AG04449 (cell line): Measurements from ENCODE around the gene IL20.

ENCODE experiments used
- CTCF ChIA-PET: fragments of 350-600 bp; formaldehyde crosslinking; extraction: SDS; loops from one replicate; lab custom pipeline; 2021; ENCODE audit warnings: antibody characterized with exemption; lab: Yijun Ruan, JAX
- POLR2A ChIA-PET: fragments of 400-600, 350-600 bp; formaldehyde crosslinking; extraction: SDS; loops from one replicate; lab custom pipeline; 2020; ENCODE audit warnings: antibody characterized with exemption, inconsistent platforms; lab: Yijun Ruan, JAX
- DNase-seq: peaks from one replicate; pipeline ENCODE4 v3.0.0-alpha.2; 2010; ENCODE audit warnings: low read depth, low spot score
- H3K4me3 ChIP-seq: 2 replicates; pipeline ENCODE4 v1.5.1; 2011; ENCODE audit warnings: low read depth, mild to moderate bottlenecking, control low read depth, low read length
- TF ChIP-seq, protein P1 (sequence below): IDR thresholded peaks from one replicate; pipeline ENCODE4 v1.5.1; 2011; ENCODE audit warnings: mild to moderate bottlenecking, moderate library complexity, low read length, control low read depth, inconsistent platforms; ENCODE audit not compliant: insufficient read depth; ENCODE audit errors: missing control alignments

Gene IL20

DNA sequence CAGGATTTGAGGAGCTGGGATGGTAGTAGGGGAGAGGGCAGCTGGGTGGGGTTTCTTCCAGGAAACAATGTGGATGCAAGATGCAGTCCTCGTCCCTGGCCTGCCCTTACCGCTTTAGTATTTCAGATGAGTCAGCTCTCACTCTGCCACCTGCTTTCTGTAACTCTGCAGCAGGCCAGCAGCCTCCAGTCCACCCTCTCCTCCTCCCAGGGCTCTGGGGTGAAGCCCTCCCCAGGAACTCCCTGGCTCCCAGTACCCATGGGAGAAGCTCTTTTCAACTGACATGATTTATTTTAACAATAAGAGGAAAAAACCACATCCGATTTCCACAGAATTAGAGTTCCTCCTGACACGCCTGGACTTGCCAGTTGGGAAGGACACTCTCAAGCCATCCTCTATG, 39.0 kb upstream of the IL20 start:
- POLR2A ChIA-PET = no interaction called here

GRCh38 chr1:206828061-206828460, 37.4 kb upstream of the IL20 start:
- ChIA-PET POLR2A (interaction anchor here (0.6 kb wide), 1 partner anchor 28 kb away, joined by 3 read pairs; no protein-coding TSS in a partner anchor), CTCF (interaction anchor here (0.9 to 4.3 kb wide), 3 partner anchors 9 to 101 kb away, joined by 3 to 25 read pairs (median 5); no protein-coding TSS in a partner anchor)

More for the DNA sequence above, 39.0 kb upstream of the IL20 start:
- no peak overlapping the region for H3K4me3 ChIP-seq
- no peak for DNase-seq
- TF ChIP-seq, protein P1, sequence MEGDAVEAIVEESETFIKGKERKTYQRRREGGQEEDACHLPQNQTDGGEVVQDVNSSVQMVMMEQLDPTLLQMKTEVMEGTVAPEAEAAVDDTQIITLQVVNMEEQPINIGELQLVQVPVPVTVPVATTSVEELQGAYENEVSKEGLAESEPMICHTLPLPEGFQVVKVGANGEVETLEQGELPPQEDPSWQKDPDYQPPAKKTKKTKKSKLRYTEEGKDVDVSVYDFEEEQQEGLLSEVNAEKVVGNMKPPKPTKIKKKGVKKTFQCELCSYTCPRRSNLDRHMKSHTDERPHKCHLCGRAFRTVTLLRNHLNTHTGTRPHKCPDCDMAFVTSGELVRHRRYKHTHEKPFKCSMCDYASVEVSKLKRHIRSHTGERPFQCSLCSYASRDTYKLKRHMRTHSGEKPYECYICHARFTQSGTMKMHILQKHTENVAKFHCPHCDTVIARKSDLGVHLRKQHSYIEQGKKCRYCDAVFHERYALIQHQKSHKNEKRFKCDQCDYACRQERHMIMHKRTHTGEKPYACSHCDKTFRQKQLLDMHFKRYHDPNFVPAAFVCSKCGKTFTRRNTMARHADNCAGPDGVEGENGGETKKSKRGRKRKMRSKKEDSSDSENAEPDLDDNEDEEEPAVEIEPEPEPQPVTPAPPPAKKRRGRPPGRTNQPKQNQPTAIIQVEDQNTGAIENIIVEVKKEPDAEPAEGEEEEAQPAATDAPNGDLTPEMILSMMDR = no peak
- CTCF ChIA-PET = interaction anchor here (0.7 to 4.3 kb wide), 6 partner anchors 9 to 90 kb away, joined by 3 to 25 read pairs (median 4); no protein-coding TSS in a partner anchor

GRCh38 chr1:206828765-206829164, 36.7 kb upstream of the IL20 start:
- no peak overlapping the region for H3K4me3 ChIP-seq
- POLR2A ChIA-PET = no interaction called here
- TF ChIP-seq, protein P1 = no peak
- DNase-seq = no peak
- CTCF ChIA-PET = interaction anchor here (0.7 to 4.3 kb wide), 3 partner anchors 10 to 34 kb away, joined by 3 to 25 read pairs (median 3); no protein-coding TSS in a partner anchor

More at GRCh38 chr1:206828061-206828460, 37.4 kb upstream of the IL20 start:
- TF ChIP-seq, protein P1 = no peak
- no peak overlapping the region for H3K4me3 ChIP-seq
- no peak for DNase-seq

GRCh38 chr1:206829282-206829681, 36.1 kb upstream of the IL20 start:
- H3K4me3 ChIP-seq = no peak overlapping the region
- DNase-seq = no peak
- ChIA-PET CTCF (interaction anchor here (0.7 to 4.3 kb wide), 3 partner anchors 9 to 33 kb away, joined by 3 to 25 read pairs (median 3); no protein-coding TSS in a partner anchor), POLR2A (no interaction called here)
- TF ChIP-seq, protein P1 = no peak

DNA sequence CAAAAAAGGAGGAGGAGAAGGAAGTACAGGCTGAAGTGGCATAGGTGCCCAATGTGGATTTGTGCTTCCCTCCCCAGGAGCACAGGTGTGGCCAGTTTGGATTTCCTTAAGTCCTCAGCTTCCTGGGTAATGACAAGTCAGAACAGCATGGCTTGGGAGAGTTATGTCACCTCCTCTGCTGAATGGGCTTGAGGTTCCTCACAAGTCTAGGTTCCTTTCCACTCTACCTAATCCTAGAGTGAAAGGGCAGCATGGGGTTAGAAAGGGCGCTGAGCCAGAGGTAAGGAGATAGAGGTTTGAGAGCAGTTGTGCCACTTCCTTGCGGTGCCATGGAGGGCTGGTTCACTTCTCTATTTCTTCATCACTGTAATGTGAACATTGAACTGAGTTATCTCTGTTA, 35.5 kb upstream of the IL20 start:
- ChIA-PET CTCF (interaction anchor here (1.1 to 1.2 kb wide), 2 partner anchors 16 to 83 kb away, joined by 3 to 4 read pairs; no protein-coding TSS in a partner anchor), POLR2A (no interaction called here)
- no peak for DNase-seq
- H3K4me3 ChIP-seq = no peak overlapping the region
- TF ChIP-seq, protein P1 = no peak

- TF ChIP-seq, protein P1 = no peak
- ChIA-PET POLR2A (no interaction called here), CTCF (interaction anchor here (1.0 to 1.7 kb wide), 7 partner anchors 22 to 97 kb away, joined by 3 to 12 read pairs (median 4); no protein-coding TSS in a partner anchor)
- DNase-seq = no peak
- no peak overlapping the region for H3K4me3 ChIP-seq
These were observed 33.8 kb upstream of the IL20 start for GRCh38 chr1:206831650-206832049.
